ENCODE measurements around the gene RNF181. TPM values are rescaled to one million over a fixed set of nuclear protein-coding genes. Genes with fewer than 3 reads are reported as not detected.

RNF181 gene
- total and polyA plus RNA-seq, 2 of the 13 experiments (the other 11 are each of a cell fraction or from before 2014, with no cell fraction given) = 224 to 578 TPM

GRCh38 chr2:85551698-85552678 is 43.6 kb upstream of the RNF181 start (continued):
- TF ChIP-seq ZNF205 (CRISPR knock-in tag; IDR thresholded peaks at IDR 0.05) = 0 out of 2 replicates have a peak, but pooled peaks have one; percentile 41
- no peak for TF ChIP-seq ZNF782 (CRISPR knock-in tag; IDR thresholded peaks at IDR 0.05; ENCODE audit: borderline replicate concordance)
- no peak for TF ChIP-seq ZSCAN20 (CRISPR knock-in tag; IDR thresholded peaks at IDR 0.05; ENCODE audit: borderline replicate concordance)
- TF ChIP-seq JDP2 (CRISPR knock-in tag; IDR thresholded peaks at IDR 0.05; ENCODE audit: borderline replicate concordance) = no peak
- TF ChIP-seq ZNF850 (CRISPR knock-in tag; conservative IDR thresholded peaks at IDR 0.05) = no peak
- TF ChIP-seq U2AF1 (optimal IDR thresholded peaks at IDR 0.05; ENCODE audit: low read depth, low read length) = no peak
- no peak for TF ChIP-seq ZNF597 (CRISPR knock-in tag; IDR thresholded peaks at IDR 0.05)
- peak; percentile 56; the same call in 1 of the 2 replicates for TF ChIP-seq ZNF792 (CRISPR knock-in tag; IDR thresholded peaks at IDR 0.05)
- no peak for TF ChIP-seq HHEX (CRISPR knock-in tag; IDR thresholded peaks at IDR 0.05)
- TF ChIP-seq MED1 (CRISPR knock-in tag; IDR thresholded peaks at IDR 0.05) = no peak
- no peak for TF ChIP-seq CHCHD3 (CRISPR knock-in tag; IDR thresholded peaks at IDR 0.05)
- no peak for TF ChIP-seq PLSCR1 (CRISPR knock-in tag; IDR thresholded peaks at IDR 0.05; ENCODE audit: borderline replicate concordance)
- TF ChIP-seq TSC22D2 (CRISPR knock-in tag; IDR thresholded peaks at IDR 0.05; ENCODE audit: borderline replicate concordance) = no peak
- TF ChIP-seq KAT2B (IDR thresholded peaks at IDR 0.05; ENCODE audit: borderline replicate concordance, low read depth, low read length) = no peak
- no peak for TF ChIP-seq FOSL1 (CRISPR knock-in tag; IDR thresholded peaks at IDR 0.05; ENCODE audit: borderline replicate concordance)
- TF ChIP-seq ZBTB25 (CRISPR knock-in tag; IDR thresholded peaks at IDR 0.05) = peak; percentile 58; the same call in 1 of the 2 replicates
- peak; percentile 51; the same call in 1 of the 2 replicates for TF ChIP-seq PATZ1 (CRISPR knock-in tag; IDR thresholded peaks at IDR 0.05)
- no peak for TF ChIP-seq SETDB1 (CRISPR knock-in tag; IDR thresholded peaks at IDR 0.05; ENCODE audit: borderline replicate concordance)
- peak; percentile 49; the same call in 1 of the 2 replicates for TF ChIP-seq ELF3 (CRISPR knock-in tag; IDR thresholded peaks at IDR 0.05)
- no peak for TF ChIP-seq TFDP2 (CRISPR knock-in tag; IDR thresholded peaks at IDR 0.05)
- TF ChIP-seq SP4 (CRISPR knock-in tag; IDR thresholded peaks at IDR 0.05) = peak; percentile 51; the same call in 1 of the 2 replicates
- no peak for TF ChIP-seq ZNF563 (CRISPR knock-in tag; IDR thresholded peaks at IDR 0.05)
- peak; percentile 53 for TF ChIP-seq MAFF (IDR thresholded peaks at IDR 0.05; ENCODE audit: low read depth, low read length)
- no peak for TF ChIP-seq FOXJ3 (CRISPR knock-in tag; IDR thresholded peaks at IDR 0.05; ENCODE audit: borderline replicate concordance)
